Measurements from ENCODE around the gene SRMS.

Gene SRMS

DNA sequence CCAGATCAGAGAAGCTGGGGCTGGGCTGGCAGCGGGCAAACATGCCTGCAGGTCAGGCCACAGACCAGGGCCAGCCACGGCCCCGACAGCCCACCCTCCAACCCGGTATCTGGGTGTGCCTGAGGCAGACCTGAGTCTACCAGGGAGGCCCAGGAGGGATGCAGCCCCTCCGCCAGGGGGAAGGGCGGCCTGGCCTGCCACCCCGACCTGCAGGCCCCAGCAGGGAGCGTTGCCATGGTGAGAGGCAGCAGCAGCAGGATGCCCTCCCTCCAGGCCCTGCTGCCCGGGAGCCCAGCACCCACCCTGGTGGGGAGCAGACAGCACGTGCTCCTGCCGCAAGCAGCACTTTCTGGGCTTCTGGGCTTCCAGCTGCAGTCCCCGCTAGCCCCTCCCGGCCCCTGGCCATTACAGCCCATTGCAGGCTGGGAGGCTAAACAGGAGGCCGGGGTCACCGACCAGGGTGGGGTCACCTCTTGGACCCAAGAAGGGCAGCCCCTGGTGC, 44.8 kb downstream of the SRMS start:
- H3K4me3 ChIP-seq (ENCODE audit: low read depth, low read length): no peak overlapping the region
- TF ChIP-seq, protein P1, sequence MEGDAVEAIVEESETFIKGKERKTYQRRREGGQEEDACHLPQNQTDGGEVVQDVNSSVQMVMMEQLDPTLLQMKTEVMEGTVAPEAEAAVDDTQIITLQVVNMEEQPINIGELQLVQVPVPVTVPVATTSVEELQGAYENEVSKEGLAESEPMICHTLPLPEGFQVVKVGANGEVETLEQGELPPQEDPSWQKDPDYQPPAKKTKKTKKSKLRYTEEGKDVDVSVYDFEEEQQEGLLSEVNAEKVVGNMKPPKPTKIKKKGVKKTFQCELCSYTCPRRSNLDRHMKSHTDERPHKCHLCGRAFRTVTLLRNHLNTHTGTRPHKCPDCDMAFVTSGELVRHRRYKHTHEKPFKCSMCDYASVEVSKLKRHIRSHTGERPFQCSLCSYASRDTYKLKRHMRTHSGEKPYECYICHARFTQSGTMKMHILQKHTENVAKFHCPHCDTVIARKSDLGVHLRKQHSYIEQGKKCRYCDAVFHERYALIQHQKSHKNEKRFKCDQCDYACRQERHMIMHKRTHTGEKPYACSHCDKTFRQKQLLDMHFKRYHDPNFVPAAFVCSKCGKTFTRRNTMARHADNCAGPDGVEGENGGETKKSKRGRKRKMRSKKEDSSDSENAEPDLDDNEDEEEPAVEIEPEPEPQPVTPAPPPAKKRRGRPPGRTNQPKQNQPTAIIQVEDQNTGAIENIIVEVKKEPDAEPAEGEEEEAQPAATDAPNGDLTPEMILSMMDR (IDR thresholded peaks at IDR 0.05; ENCODE audit: low read depth, low read length): no peak

DNA sequence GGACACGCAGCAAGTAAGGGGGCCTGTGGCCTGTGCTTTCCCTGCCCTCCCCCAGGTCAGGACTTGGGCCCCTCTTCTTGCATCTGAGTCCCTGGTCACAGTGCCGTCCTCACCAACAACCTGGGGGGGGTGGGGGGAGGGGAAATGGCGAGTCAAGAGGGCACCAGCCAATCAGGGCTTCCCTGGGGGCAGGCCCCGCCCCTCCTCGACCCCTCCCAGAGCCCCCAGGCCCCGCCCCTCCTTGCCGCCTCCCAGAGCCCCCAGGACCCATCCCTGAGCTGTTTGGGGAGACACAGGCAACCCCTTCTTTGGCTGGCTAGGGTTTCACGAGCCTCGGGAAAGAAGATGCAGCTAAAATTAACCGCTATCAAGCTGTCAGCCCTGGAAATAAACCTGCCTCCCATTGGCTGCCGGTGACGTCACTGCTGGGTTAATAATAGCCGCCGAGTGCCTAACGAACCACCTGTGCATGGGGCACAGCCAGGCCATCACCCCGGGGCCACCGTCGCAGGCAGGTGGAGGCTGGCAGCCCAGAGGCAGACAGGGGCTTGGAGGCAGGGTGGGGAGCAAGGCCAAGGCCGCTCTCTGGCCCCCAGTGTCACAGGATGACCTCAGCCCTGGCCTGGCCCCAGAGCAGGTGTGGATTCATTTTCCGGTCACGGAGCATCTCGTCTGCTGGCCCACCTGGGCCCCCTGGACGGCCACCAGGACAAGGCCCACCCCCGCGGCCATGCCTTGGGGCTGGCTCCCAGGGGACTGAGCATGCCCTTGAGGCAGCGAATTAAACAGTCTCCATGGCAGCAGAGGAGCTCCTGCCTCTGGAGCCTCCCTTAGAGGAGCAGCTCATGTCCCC, 45.5 kb downstream of the SRMS start:
- H3K4me3 ChIP-seq (ENCODE audit: low read depth, low read length): no peak overlapping the region

DNA sequence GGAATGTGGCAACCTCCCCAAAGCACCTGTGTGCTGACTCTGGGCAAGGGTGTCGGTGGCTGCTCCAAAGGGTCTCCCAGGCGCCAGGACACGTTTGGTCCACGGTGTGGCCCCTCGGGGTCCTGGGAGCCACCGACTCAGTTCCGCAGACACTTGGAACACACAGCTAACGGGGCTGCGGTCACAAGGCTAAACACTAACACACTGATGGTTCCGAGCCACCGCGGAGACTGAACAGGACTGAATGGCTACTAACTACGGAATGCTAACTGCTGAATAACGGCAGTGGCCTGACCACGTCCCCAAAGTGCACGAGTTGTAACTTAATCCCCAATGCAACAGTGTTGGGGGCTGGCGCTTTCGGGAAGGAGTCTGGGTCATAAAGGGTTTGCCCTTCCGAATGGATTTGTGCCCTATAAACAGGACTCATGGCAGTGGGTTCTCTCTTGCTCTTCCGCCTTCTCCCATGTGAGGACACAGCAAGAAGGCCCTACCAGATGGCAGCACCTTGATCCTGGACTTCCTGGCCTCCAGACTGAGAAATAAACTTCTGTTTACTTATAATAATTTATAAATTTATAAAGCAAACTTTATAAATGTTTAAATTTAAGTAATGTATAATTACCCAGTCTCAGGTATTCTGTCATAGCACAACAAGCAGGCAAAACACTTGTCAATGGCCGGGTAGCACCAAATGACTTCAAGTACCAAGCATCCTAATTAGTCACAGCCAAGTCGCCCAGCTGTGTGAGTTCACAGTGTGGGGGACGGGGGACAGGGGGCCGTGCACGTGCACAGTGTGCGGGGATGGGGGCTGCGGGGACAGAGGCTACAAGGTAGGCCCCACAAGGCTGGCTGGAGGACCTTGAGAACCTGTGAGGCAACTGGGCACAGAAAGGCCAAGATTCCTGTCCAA, 46.4 kb downstream of the SRMS start:
- no peak overlapping the region for H3K4me3 ChIP-seq (ENCODE audit: low read depth, low read length)
- TF ChIP-seq, protein P1 (IDR thresholded peaks at IDR 0.05; ENCODE audit: low read depth, low read length): no peak

More for the DNA sequence above, 45.5 kb downstream of the SRMS start:
- TF ChIP-seq, protein P1 (IDR thresholded peaks at IDR 0.05; ENCODE audit: low read depth, low read length): no peak

DNA sequence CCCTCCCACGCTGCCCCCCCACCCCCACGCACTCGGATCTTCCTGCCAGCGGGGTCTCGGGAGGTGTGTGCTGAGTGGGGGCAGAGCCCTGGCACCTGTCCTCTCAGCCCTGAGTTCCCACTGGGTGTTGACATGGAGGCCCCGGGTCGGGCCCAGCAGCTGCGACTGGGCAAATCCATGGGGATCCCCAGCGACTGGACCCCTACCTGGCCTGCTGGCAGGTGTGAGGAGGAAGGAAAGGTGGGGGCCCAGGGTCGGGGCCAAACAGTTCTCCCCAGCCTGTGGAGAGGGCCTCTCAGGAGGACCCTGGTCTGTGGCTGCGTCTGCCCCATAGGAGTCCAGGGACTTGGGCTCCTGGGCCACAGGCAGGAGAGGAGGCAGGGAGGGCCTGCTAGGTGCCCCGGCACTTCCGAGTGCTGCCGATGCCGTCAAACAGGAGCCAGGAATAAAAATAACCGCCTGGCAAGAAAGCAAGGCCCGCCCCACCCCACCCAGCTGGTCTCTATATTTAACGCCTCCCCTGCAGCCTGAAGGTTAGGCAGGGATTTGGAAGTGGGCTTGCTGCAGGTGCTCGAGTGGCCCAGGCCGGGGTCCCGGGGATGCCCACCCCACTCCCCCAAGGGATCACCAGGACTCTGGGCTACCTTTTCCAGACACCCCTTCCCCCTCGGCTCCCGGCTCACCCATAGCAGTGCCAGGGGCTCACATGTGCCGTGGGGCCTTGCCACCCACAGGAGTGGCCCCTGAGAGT, 47.2 kb downstream of the SRMS start:
- TF ChIP-seq, protein P1 (IDR thresholded peaks at IDR 0.05; ENCODE audit: low read depth, low read length): no peak

DNA sequence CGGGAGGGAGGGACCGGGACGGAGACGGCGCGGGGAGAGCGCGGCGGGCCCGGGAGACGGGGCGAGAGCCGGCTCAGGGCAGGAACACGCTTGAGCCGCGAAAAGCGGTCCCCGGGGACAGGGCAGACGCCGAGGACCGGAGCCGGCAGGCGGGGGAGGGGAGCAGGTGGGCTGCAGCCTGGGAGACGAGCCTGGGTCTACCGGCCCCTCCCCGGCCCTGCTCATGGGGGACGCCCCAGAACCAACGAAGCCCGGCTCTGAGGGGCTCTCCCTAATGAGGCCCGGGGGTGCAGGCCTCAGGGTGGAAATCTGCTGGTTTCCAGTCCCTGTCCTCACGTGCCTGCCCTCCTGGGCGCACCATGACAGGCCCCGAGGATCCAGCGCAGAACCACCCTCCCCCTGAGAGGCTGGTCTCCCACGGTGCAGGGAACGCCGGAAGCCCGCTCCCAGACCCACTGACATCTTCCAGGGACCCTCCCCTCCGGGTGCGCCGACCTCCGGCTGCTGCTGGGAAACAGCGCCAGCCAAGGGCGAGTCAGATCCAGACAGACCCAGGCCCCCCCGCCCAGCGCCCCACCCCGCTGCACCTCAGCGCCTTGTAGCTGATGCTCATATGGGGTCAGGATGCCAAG, 48.1 kb downstream of the SRMS start:
- H3K4me3 ChIP-seq (ENCODE audit: low read depth, low read length): 0 out of 2 replicates have a peak overlapping the region, but pooled peaks have one; percentile 20
- TF ChIP-seq, protein P1 (IDR thresholded peaks at IDR 0.05; ENCODE audit: low read depth, low read length): no peak

More for the DNA sequence above, 47.2 kb downstream of the SRMS start:
- H3K4me3 ChIP-seq (ENCODE audit: low read depth, low read length): no peak overlapping the region

DNA sequence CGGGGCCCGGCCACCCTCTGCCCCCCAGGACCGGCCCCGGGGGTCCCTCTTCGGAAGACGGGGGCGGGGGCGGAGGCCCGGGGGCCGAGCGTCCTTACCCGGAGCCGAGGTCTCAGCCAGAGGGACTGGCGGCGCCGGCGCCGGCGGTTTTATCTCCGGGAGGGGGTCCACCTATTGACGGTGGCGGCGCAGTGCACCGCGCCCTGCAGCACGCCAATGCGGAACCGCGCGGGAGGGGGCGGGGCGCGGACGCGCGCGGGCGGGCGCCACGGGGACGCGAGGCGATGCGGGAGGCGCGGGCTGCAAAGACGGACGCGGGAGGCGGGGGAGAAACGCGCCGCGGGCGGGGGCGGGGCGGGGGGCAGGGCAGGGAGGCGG, 48.6 kb downstream of the SRMS start, which contains the start of gene EEF1A2:
TSS of gene EEF1A2 (minus strand) at position 124 of the 378 bp plus-strand sequence. CDS start 1,320 bp downstream, outside the sequence.
- H3K4me3 ChIP-seq (ENCODE audit: low read depth, low read length): 0 out of 2 replicates have a peak within 1 kb of the TSS, but pooled peaks have one; percentile 20
- TF ChIP-seq, protein P1 (IDR thresholded peaks at IDR 0.05; ENCODE audit: low read depth, low read length): no peak
